G401 (cell line): ENCODE results near the gene TRIM65. TPM values are rescaled to one million over a fixed set of nuclear protein-coding genes. Genes with fewer than 3 reads are reported as not detected.
A peak's percentile ranks its signal among the peaks of the same experiment; 100 is the strongest.

ENCODE experiments used
- DNase-seq: peaks from one replicate; pipeline ENCODE4 v3.0.0-alpha.2; 2015; ENCODE audit warnings: low spot score
- in situ Hi-C: cut with HindIII; loops from 2 replicates; pipeline ENCODE4 v1.10.0; 2016; ENCODE audit warnings: low sequenced_read_pairs, mixed read lengths
- total RNA-seq: library from RNA; depleted of rRNA; stranded (reverse); fragments of >200 nt; shearing (Covaris generic); gene quantifications from 2 replicates; pipeline ENCODE4 v1.2.3, GENCODE V29; 2014

TRIM65 gene
- total RNA-seq, 1 experiment from 2014 or later = 41.7 TPM

- in situ Hi-C loops = loop anchor here (25.0 kb wide), 1 partner anchor 118 kb away; the partner anchor contains the start of gene EVPL
Measured at GRCh38 chr17:75919611-75920010, 22.9 kb upstream of the TRIM65 start.

GRCh38 chr17:75917917-75918445 is 21.2 kb upstream of the TRIM65 start:
- DNase-seq = no peak
- in situ Hi-C loops = loop anchor here (25.0 kb wide), 1 partner anchor 119 kb away; the partner anchor contains the start of gene EVPL

More at GRCh38 chr17:75919611-75920010, 22.9 kb upstream of the TRIM65 start:
- no peak for DNase-seq

- DNase-seq = no peak
- in situ Hi-C loops = loop anchor here (25.0 kb wide), 1 partner anchor 120 kb away; the partner anchor contains the start of gene EVPL
Measured at GRCh38 chr17:75917141-75917916, 20.6 kb upstream of the TRIM65 start.

- in situ Hi-C loops = loop anchor here (25.0 kb wide), 1 partner anchor 122 kb away; the partner anchor contains the start of gene EVPL
- no peak for DNase-seq
Measured at GRCh38 chr17:75915268-75915667, 18.5 kb upstream of the TRIM65 start.

GRCh38 chr17:75914643-75915267 is 18.0 kb upstream of the TRIM65 start:
- DNase-seq = no peak
- in situ Hi-C loops = loop anchor here (25.0 kb wide), 1 partner anchor 123 kb away; the partner anchor contains the start of gene EVPL

GRCh38 chr17:75913537-75914210 is 16.9 kb upstream of the TRIM65 start:
- no peak for DNase-seq
- in situ Hi-C loops = loop anchor here (25.0 kb wide), 1 partner anchor 124 kb away; the partner anchor contains the start of gene EVPL

- in situ Hi-C loops = loop anchor here (25.0 kb wide), 1 partner anchor 127 kb away; the partner anchor contains the start of gene EVPL
- no peak for DNase-seq
Measured at GRCh38 chr17:75910699-75911098, 13.9 kb upstream of the TRIM65 start.

GRCh38 chr17:75909812-75910274 is 13.1 kb upstream of the TRIM65 start:
- DNase-seq = no peak
- in situ Hi-C loops = loop anchor here (10.0 to 25.0 kb wide), 2 partner anchors 127 to 345 kb away; partner anchors contain the start of gene EVPL

GRCh38 chr17:75909051-75909811 is 12.5 kb upstream of the TRIM65 start:
- in situ Hi-C loops = loop anchor here (10.0 to 25.0 kb wide), 2 partner anchors 128 to 346 kb away; partner anchors contain the start of gene EVPL
- no peak for DNase-seq

GRCh38 chr17:75908201-75908600 is 11.4 kb upstream of the TRIM65 start:
- in situ Hi-C loops = loop anchor here (10.0 to 25.0 kb wide), 2 partner anchors 129 to 347 kb away; partner anchors contain the start of gene EVPL
- DNase-seq = no peak

- in situ Hi-C loops = loop anchor here (10.0 to 25.0 kb wide), 2 partner anchors 131 to 348 kb away; partner anchors contain the start of gene EVPL
- DNase-seq = no peak
Measured at GRCh38 chr17:75906143-75906884, 9.6 kb upstream of the TRIM65 start.

- in situ Hi-C loops = loop anchor here (10.0 to 25.0 kb wide), 2 partner anchors 132 to 350 kb away; partner anchors contain the start of gene EVPL
- DNase-seq = peak; percentile 94
Measured at GRCh38 chr17:75904749-75905521, 8.2 kb upstream of the TRIM65 start, which contains the start of gene MRPL38. TSS of gene MRPL38 (minus strand) at chr17:75904884. CDS start at chr17:75904875, 9 bp downstream.

- in situ Hi-C loops = loop anchor here (10.0 to 25.0 kb wide), 2 partner anchors 135 to 352 kb away; partner anchors contain the start of gene EVPL
- no peak for DNase-seq
Measured at GRCh38 chr17:75902406-75902805, 5.7 kb upstream of the TRIM65 start.

- no peak for DNase-seq
- in situ Hi-C loops = loop anchor here (10.0 to 25.0 kb wide), 2 partner anchors 136 to 353 kb away; partner anchors contain the start of gene EVPL
Measured at GRCh38 chr17:75901727-75902126, 5.0 kb upstream of the TRIM65 start.

- in situ Hi-C loops = loop anchor here (10.0 to 25.0 kb wide), 2 partner anchors 136 to 354 kb away; partner anchors contain the start of gene EVPL
- no peak for DNase-seq
Measured at GRCh38 chr17:75900691-75901533, 4.2 kb upstream of the TRIM65 start.
